Hippocampal formation (tissue), 2 donors: ENCODE data around the gene FCSK.
"Not testable (repeated sequence)": the region's sequence is repeated elsewhere in the genome, so short reads cannot be mapped to it uniquely, and the experiment has no call there.

Experiments
- DNase-seq, 2 donors: peaks; one replicate each; lab custom pipeline; 2025; lab: John Stamatoyannopoulos, UW

The FCSK gene

DNA sequence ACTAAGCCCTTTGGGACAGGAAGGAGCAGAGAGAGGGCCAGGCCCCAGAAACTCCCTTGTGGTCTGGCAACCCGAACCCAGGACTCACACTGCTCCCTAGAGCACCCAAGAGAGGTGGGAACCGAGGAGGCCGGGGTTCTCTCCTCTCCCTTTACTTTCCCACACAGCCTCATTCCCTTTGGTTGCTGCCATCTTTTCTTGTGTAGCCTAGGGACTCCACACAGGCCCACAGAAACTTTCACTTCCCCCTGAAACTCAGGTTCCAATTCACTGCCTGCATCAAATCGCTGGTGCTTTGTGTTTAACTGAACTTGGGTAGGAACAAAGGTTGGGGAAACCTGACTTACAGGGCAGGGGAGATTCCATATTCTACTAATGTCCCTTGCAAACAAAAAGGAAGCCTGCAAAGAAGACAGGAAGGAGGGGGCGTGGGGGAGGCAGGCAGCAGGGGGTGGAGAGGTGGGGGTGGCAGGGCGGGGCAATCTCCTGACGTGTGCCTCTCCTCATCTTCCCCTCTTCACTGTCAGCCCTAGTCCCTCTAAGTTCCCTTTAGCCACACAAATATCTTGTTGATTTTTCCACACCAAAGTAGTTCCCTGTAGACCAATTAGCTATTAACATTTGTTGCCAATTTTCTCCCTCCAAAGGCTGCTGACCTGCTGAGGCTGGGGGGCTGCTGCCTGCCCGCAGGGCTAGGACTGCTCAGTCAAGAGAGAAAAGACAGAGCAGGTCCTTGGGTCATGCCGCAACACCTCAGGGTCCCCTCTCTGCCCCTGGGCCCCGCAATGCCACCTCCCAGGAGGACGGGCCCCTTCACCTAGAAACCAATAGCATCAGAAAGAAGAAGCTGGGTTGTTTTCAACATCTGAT lies 23.5 kb upstream of the FCSK start:
- DNase-seq, result no peak

DNA sequence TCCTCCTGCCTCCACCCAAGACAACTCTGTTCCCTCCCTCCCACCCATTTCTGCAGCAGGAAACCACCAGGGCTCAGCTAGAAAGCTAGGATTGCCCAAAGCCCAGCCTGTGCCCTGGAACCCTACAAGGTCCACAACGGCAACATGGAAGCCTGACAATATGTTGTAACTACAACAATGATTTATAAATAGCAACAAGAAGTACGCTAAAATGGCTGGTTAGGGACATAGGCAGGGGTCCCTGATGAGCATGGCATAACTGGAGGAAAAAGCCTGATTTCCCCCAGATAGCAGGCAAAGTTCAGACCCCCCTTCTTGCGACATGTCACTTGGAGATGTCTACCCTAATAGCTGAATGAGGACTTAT lies 22.1 kb upstream of the FCSK start:
- DNase-seq, result no peak

DNA sequence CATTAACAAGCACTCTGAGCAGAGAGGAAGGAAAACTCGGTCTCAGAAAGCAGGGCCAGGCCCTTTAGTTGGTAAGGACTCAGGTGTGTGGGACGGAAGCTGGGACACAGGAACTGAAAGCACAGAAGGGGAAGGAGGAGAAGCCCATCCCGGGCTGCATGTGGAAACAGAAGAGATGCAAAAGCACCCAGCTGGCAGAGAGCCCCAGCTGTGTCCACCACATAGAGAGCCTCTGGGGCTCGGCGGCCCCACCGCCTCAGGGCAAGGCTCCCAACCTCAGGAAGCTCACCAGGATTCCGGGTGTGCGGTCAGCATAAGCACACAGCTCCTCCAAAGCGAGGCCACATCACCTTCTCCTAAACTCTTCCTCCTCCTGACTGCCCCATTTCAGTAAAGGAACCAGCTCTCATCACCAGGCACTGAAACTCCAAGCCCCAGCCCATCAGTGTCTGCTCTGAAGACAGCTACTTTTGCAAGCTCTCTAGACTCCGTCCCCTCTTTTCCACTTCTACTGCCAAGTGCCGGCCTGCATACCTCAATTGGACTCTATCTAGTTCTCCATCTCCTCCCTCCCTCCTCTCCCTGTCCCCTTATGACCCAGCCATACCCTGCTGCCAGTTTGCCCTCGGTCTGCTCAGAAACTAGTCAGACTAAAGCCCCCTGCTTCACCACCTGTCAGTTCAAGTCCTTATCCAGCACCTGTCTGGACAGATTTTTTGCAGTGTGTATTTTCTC lies 21.5 kb upstream of the FCSK start:
- DNase-seq, result no peak

DNA sequence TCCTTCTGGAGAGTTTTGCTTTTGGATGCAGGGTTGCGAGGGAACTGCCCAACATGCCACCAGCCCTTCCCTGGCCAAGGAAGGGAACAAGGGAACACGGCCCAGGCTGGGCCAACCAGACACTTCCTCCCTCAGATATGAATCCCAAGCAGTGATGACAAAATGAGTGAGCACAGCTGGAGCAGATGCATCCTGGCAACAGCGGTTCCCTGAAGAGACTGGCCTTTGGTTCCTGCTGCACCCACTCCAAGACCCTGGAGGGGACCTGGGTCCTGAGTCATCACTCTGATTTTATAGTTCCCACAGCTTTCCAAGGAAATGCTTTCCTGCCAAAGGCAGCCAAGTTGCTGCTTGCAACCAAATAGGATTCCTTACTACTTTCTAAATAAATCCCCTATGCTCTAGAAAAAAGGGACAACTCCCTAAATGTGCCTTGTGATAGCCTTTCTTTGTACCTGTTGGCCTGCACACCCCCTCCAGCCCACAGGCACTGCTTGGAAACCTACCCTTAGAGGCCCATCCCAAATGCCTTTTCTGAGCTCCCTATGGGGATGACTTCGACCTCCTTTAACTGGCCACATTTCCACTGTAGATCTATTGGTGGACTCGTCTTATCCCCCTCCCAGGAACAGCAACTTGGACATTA lies 20.8 kb upstream of the FCSK start:
- DNase-seq, result no peak

DNA sequence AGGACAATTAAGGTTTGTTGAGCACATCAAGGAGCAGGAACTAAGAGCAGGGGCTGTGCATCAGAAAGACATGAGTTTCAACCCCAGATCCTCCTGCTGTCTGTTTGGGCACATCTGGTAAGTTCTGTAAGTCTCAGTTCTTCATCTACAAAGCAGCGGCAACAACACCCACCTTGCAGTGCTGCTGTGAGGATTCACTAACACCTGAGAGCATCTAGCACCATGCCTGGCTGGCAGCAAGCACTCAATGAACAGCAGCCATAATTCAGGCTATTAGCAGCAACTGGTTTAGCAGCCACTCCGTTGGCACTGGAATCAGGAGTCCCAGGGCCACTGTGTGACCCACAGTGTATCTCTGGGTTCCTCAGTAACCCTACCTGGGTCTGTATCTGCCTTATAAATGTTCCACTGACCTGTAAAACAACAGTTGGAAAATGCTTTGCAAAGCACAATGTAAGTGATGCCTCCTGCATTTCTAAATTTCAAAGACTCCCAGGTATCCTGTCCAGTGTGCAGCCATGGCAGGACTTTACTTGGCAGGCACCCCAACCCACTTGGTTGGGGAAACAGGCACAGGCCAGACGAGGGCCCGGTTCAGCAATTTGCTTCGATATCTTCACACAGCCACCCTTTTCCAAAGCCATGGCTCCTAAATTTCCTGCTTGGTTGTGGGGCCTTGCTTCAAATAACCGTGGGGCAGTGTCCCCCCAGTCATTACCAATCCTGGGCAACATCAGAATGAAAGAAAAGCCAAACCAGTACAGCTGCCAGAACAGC lies 19.7 kb upstream of the FCSK start:
- no peak for DNase-seq

DNA sequence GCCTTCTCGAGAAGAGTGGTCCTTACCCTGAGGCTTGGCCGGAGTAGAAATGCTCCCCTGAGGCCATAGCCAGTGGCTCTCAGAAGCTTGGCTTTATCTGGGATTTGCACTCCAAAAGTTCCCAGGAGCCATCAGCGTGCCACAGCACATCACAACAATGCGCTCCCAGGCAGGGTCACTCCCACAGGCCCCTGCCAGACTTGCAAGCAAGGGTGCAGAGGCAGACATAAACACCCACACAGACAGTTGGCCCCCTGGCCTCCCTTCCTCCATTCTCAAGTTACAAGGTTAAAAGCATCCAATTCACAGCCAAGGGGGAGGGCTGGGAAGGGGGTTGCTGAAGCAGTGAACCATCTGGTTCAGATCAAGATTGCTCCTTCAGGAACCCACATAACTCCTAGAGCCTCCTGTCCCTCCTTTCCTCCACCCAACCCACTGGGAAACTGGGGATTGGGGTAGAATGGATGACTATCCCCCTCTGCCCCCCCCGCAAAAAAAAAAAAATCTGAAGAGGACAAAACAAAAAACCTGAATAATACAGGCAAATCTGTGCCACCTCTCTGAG lies 17.3 kb upstream of the FCSK start:
- no peak for DNase-seq

DNA sequence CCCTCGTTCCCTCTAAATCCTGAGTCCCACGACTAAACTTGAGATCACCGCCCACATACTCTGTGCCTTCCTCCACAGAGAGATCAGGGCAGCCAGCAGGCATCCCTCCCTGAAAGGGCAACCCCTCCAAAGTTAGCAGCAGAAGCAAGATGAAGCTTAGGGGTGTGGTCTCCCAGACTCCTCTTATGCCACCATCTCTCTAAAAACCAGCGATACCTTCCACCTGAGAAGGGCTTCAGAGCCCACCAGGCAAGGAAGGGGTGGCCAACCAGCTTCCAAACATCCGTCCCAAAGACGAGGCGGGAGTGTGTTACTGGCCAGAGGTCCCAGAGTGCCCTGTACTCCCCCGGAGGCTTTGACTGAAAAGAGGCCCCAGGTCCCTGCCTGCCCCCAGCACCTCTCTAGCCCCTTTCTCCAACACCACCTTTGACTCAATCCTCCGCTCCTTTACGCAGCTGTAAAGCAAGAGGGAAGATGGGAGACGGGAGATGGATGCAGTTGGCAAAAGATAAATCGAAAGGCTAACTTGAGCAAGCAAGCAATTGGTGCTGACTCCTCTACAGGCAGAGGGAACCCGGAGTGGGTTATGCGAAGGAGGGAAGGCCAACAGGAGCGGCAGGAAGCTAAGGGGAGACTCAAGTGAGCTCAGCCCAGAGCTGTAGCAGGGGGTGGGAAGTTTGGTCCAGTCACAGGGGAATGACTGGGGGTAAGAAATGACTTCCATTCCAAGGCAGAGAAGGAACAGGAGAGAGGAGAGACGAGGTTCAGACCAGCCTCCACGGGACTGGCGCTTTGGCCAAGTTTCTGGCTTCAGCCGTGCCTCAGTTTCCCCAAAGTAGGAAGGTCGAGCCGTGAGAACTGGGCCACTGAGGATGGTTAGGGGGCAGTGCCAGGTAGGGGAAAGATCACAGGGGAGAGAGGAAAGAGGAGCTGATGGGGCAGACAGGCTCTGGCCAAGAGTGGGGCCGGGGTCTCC lies 16.5 kb upstream of the FCSK start:
- DNase-seq, result no peak

DNA sequence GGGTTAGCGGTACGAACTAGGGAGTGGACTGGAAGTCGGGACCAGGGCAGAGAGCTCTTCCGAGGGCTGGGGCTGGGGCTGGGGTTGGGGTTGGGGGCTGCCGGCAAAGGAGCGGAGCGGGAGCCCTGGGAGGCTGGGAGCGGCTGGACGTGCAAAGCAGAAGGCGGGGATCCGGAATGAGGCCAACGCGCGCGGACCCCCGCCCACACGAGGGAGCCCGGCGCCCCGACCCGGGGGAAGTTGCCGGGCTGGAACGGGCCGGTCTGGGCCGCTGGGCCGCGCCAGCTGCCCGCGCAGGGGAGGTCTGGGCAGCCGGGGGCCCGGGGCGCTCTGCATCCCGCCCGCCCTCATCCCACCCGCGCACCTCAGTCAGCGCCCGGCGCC lies 15.8 kb upstream of the FCSK start:
- no peak for DNase-seq

DNA sequence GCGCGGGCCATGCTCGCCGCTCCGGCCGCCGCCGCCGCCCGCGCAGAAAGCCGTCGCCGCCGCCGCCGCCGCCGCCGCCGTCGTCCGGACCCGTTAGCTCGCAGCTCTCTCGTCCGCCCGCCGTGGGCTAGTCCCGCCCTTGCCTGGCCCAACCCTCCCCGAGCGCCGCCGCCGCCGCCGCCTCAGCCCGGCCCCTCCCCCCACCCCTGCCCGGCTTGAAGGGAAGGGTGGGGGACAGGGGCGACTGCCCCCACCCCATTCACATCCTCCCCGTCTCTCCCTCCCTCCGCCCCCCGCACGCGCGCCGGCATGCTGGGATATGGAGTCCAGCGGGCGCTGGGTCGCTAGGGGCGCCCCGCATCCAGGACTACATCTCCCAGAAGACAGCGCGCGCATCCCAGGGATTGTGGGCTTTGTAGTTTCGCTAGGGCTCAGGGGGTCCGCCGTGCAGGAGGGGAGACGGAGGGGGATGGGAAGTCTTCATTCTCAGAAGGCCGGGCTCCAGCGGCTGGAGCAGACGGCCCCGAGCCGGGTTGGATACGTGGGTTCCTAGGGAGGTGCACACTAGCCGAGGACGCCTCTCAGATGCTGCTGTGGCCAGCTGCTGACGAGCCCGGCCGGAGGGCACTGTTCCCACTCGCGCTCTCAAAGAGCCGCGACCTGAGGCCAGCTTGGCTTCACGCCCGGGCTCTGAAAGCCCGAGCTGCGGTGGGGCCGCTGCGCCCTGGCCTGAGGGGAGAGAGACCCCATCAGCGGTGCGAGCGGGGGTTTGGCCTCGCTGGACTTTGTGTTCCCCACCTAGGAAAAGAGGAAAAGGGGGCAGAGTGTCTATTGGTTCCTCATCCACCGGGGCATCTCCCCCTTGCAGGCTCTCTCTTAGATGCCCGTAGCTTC lies 15.2 kb upstream of the FCSK start, which contains the start of gene ST3GAL2:
ST3GAL2 (minus strand) TSS at position 132 of the 894 bp plus-strand sequence. CDS start 40,570 bp downstream, outside the sequence.
- DNase-seq, result peak; percentile 94 to 96

DNA sequence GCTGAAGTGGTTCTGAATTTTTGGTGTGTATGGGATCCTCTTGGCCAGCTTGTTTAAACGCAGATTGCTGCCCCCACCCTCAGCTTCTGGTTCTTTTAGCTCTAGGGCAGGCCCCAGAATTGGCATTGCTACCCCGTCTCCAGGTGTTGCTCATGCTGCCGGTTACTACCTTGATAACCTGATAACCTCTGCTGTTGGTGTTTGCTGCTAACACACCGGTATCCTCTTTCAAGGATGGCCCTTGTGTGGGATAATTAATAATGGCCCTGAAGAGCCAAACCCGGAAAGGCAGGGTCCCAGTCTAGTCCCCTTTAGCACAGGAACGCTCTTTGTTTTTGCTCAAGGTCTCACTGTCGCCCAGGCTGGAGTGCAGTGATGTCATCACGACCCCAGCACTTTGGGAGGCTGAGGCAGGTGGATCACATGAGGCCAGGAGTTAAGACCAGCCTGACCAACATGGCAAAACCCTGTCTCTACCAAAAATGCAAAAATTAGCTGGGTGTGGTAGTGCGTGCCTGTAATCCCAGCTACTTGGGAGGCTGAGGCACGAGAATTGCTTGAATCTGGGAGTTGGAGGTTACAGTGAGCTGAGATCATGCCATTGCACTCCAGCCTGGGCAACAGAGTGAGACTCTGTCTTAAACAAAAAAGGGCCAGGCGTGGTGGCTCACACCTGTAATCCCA lies 14.2 kb upstream of the FCSK start:
- no peak for DNase-seq

DNA sequence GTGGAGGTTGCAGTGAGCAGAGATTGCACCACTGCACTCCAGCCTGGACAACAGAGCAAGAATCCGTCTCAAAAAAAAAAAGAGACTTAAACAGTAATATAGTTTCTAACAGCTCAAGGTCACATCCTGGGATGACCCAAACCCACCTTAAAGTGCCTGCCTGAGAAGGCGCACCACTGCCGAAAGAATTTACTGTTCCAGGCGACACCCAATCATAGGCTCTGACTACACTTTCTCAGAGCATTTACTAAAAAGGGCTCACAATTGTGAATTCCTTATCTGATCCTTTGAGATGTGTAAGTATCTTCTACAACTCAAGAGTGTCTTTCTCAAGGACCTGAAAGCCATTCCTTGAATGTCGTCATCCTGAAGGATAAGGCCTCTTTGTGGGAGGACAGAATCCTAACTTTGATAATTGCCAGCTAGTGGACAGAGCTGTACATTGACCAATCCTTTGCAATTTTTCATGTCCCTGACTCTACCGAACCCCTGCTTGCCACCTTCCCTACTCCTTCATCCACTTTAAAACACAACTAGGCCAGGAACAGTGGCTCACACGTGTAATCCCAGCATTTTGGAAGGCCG lies 12.9 kb upstream of the FCSK start:
- DNase-seq, result no peak

DNA sequence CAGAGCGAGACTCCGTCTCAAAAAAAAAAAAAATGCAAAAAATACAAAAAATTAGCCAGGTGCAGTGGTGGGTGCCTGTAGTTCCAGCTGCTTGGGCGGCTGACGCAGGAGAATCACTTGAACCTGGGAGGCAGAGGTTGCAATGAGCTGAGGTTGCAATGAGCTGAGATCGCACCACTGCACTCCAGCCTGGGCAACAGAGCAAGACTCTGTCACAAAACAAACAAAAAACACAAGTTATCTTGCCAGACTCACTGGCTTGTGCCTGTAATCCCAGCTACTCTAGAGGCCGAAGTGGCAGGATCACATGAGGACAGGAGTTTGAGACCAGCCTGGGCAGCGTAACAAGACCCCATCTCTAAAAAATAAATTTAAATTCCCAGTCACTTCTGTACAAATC lies 12.1 kb upstream of the FCSK start:
- DNase-seq, result no peak

DNA sequence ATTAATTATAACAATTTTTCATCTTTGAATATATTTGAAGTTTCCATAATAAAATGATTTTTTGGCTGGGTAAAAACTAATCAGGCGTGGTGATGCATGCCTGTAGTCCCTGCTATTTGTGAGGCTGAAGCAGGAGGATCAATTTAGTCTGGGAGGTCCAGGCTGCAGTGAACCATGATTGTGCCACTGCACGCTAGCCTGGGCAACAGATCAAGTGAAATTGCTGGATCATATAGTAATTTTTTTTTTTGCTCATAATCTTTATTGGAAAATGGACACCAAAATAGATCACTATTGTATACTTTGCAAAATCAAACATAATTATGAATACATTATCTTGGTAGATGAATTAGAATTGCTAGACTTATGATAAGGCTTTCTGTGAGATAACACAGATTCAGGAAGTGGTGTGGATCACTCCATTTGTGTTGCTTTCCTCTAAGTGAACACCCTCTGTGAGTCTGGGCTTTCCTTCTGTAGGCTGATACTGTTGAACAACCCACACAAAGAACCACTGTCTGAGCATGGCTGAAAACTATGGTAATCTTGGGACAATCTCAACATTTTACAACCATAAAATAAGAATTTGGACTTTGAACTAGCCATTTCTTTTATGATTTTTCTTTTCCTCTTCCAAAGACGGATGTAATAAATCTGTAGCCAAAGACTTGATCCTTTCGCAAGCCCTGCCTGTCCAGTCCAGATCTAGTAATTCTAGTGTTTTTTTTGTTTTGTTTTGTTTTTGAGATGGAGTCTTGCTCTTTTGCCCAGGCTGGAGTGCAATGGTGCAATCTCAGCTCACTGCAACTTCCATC lies 9.9 kb upstream of the FCSK start:
- no peak for DNase-seq

DNA sequence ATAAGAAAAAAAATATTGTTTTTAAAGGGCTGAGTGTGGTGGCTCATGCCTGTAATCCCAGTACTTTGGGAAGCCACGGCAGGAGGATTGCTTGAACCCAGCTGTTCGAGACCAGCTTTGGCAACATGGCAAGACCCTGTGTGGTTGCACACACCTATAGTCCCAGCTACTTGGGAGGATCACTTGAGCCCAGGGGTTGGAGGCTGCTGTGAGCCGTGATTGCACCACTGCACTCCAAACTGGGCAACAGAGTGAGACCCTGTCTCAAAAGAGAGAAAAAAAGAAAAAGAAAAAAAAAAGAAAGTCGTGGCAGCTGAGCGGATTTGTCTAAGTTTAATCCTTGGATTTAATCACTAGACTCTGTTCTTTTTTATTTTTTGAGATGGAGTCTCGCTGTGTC lies 6.3 kb upstream of the FCSK start:
- no peak for DNase-seq

DNA sequence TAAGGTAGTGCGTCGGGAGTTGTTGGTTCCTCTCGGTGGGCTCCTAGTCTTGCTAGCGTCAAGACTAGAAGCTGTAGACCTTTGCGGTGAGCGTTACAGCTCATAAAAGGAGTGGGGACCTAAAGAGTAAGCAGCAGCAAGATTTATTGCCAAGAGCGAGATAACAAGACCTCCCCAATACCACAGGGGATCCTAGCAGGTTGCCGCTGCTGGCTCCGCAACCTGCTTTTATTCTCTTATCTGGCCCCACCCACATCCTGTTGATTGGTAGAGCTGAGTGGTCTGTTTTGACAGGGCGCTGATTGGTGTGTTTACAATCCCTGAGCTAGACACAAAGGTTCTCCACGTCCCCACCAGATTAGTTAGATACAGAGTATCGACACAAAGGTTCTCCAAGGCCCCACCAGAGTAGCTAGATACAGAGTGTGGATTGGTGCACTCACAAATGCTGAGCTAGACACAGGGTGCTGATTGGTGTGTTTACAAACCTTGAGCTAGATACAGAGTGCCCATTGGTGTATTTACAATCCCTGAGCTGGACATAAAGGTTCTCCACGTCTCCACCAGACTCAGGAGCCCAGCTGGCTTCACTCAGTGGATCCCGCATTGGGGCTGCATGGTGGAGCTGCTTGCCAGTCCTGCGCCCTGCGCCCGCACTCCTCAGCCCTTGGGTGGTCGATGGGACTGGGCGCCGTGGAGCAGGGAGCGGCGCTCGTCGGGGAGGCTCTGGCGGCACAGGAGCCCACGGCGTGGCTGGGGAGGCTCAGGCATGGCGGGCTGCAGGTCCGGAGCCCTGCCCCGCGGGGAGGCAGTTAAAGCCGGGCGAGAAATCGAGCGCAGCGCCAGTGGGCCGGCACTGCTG lies 4.0 kb upstream of the FCSK start:
- DNase-seq, result not testable (repeated sequence)

DNA sequence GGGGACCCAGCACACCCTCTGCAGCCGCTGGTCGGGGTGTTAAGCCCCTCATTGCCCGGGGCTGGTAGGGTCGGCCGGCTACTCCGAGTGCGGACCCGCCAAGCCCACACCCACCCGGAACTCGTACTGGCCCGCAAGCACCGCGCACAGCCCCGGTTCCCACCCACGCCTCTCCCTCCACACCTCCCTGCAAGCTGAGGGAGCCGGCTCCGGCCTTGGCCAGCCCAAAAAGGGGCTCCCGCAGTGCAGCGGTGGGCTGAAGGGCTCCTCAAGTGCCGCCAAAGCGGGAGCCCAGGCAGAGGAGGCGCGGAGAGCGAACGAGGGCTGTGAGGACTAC lies 3.4 kb upstream of the FCSK start:
- not testable (repeated sequence) for DNase-seq
